Right cardiac atrium (tissue), 5 donors: ENCODE measurements around the gene TPRKB. TPM values are rescaled to one million over a fixed set of nuclear protein-coding genes. Genes with fewer than 3 reads are reported as not detected.
"Not testable (repeated sequence)": the region's sequence is repeated elsewhere in the genome, so short reads cannot be mapped to it uniquely, and the experiment has no call there.

ENCODE experiments used
- ATAC-seq, 2 donors: fragments of 200-7000 bp; cut with Tn5 transposase; one replicate each; pipeline versions ENCODE4 v1.8.0 to v1.9.1; 2020; ENCODE audit warnings: moderate library complexity in 2 of 2, mild to moderate bottlenecking in 1 of 2
- DNase-seq, 3 donors: peaks; one replicate each; pipeline ENCODE4 v3.0.0-alpha.2; 2020
- H3K27ac ChIP-seq: one replicate; pipeline ENCODE4 v1.5.1; 2013; ENCODE audit warnings: mild to moderate bottlenecking, low read length, control low read depth, moderate library complexity
- H3K27me3 ChIP-seq: one replicate; pipeline ENCODE4 v1.6.1; 2013; ENCODE audit not compliant: control insufficient read depth, insufficient read depth
- H3K4me1 ChIP-seq: one replicate; pipeline ENCODE4 v1.6.1; 2013; ENCODE audit warnings: low read length; ENCODE audit not compliant: control insufficient read depth, insufficient read depth
- H3K4me3 ChIP-seq: one replicate; pipeline ENCODE4 v1.5.1; 2013; ENCODE audit warnings: low read length, control low read depth
- H3K9me3 ChIP-seq: one replicate; pipeline ENCODE4 v1.6.1; 2013; ENCODE audit warnings: low read length; ENCODE audit not compliant: control insufficient read depth
- WGBS: extraction: QIAGEN DNeasy Blood & Tissue Kit; methylation state at CpG from one replicate; pipeline ENCODE4 v1.1.7; 2013; 5-methylcytosine and 5-hydroxymethylcytosine counted together
- intact Hi-C, 4 donors: fragments of 100-400 bp; cut with DNase I; formaldehyde crosslinking; loops; one replicate each; pipeline versions ENCODE4 v1.11.0 to v1.14.0; 2022 to 2023
- polyA plus RNA-seq: library from polyadenylated mRNA; stranded (reverse); fragments of 200-250 nt; gene quantifications from one replicate; pipeline ENCODE4 v1.2.3, GENCODE V29; 2013
- total RNA-seq, 4 donors: library from RNA; stranded (reverse); fragmentation: NEBNext Ultra II Directional; extraction: Animal tissue kit (Norgen Biotek cat#: 25700); gene quantifications; one replicate each; pipeline ENCODE4 v1.2.1, GENCODE V29; 2021
- donor health status: healthy with polysubstance abuse.
- donor health status: DM: no; HTN: yes; CAD: no.
- donor health status: DM: no; HTN: no; CAD: no.
- donor health status: DM: no; HTN: yes; CAD: no; lungs with severe emphysema.
- donor health status: DM: yes; HTN: yes; CAD: no.

The TPRKB gene
- total and polyA plus RNA-seq, 5 donors = 19.2 to 74.1 (median 28.9) TPM

DNA sequence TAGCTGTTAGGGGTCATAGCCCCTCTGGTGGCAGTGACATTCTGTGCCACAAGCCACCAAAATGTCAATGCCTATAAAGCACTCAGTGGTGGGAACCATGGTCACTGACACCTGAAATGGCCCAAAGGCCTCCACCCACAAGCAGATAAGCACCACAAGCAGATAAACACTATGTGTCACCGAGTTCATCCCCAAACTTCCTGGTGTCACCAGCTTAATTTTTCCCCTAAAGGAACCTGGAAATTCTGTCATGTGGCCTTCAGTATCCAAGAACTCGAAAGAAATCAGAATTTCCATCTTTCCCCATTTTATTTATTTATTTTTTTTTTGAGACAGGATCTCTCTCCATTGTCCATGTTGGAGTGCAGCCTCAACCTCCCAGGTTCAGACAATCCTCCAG, 3.6 kb upstream of the TPRKB start:
- ATAC-seq = no peak
- 89% methylated on average over 2 of the region's 2 CpGs for WGBS
- intact Hi-C loops = no loop called here

DNA sequence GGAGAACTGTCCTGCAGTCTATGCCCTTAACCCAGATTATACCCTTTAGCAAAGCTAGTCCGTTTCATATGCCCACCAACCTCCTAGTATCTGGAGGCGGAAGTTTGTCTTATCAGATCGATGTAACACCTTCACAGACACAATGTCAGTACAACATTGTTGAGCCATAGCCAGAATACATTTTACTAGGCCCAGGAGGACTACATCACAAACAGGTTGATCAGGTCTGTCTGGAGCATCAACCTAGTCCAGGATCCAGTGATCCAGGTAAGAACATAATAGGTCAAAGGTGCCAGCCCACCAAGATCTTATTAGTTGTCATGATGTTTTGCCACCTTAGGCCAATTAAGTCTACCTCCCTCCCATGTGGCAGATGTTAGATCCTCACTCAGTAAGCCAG, 2.0 kb upstream of the TPRKB start:
- DNase-seq = no peak
- ATAC-seq = no peak
- no peaks in the 10 kb centered on the region for H3K9me3 ChIP-seq
- 95% methylated on average over 3 of the region's 3 CpGs for WGBS
- H3K27ac ChIP-seq = no peak overlapping the region
- H3K27me3 ChIP-seq = no peaks in the 10 kb centered on the region
- intact Hi-C loops = no loop called here
- H3K4me1 ChIP-seq = no peaks in the 10 kb centered on the region
- no peak overlapping the region for H3K4me3 ChIP-seq

More for the DNA sequence above, 3.6 kb upstream of the TPRKB start:
- Histone ChIP-seq H3K9me3 (no peaks in the 10 kb centered on the region), H3K27me3 (no peaks in the 10 kb centered on the region), H3K27ac (no peak overlapping the region), H3K4me3 (no peak overlapping the region), H3K4me1 (no peaks in the 10 kb centered on the region)
- no peak for DNase-seq

DNA sequence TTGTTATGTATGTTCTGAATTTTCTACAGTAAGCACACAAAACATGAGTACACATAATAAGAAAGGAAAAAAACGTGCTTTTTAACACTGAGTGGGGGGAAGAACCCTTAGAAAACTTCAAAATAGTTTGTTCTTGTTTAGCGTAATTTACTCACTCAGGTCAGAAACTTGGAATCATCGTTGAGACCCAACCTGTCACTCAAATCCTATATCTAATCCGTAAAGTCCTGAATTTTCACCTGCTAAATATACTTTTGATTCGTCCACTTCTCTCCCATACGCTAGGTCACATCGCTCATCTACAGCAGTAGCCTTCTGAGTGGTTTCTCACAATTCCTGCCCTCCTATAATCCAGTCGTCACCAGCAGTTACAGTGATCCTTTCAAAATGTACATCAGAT, 767 bp downstream of the TPRKB start:
- intact Hi-C loops = no loop called here
- ATAC-seq = no peak
- no peaks in the 10 kb centered on the region for H3K4me1 ChIP-seq
- no peaks in the 10 kb centered on the region for H3K27me3 ChIP-seq
- H3K9me3 ChIP-seq = no peaks in the 10 kb centered on the region
- peak overlapping the region; percentile 93 for H3K4me3 ChIP-seq
- H3K27ac ChIP-seq = peak overlapping the region; percentile 68
- no peak for DNase-seq
- 8% methylated on average over 8 of the region's 8 CpGs for WGBS

DNA sequence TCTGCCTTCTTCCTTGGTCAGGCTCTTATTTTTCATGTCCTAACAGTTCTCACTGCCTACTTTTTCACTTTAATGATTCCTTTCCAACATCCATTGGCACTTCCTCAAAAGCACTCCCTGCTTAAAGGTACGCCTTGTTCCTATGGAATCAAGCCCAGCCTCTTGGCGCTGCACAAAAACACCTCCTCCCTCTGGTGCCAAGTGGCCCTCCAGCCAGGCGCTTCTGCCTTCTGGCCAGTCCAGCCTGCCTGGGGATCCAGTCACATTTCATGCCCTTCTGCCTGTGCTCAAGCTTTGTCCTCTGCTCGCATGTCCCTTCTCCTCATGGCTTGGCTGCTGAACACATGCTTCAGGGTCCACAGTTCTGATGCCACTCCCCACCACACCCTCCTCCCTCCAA, 6.3 kb downstream of the TPRKB start:
- H3K4me3 ChIP-seq = no peak overlapping the region
- peak in 1 of 3 donors; percentile 61 for DNase-seq
- WGBS = 66% methylated on average over 4 of the region's 4 CpGs
- H3K27ac ChIP-seq = peak overlapping the region; percentile 21
- H3K4me1 ChIP-seq = no peaks in the 10 kb centered on the region
- ATAC-seq = peak; percentile 41 to 90
- H3K27me3 ChIP-seq = no peaks in the 10 kb centered on the region
- intact Hi-C loops = no loop called here
- H3K9me3 ChIP-seq = no peaks in the 10 kb centered on the region

DNA sequence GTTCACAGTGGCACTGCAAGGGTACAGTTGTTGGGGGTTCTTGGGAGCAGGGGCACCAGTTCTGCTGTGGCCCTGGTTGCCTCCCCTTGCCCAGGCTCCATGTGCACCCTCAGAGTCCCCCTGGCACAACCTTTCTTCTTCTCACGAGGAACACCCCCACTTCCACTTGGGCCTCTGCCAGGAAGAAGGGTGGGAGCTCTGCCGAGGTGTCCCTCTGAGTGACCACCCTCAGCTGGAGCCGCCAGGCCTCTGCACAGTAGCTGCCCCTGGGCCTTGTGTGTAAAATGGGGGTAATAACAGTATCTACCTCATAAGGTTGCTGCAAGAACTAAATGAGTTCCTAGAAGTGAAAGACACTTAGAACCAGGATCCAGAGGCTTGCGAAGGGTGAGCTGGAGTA, 8.4 kb downstream of the TPRKB start:
- intact Hi-C loops = no loop called here
- Histone ChIP-seq H3K4me3 (no peak overlapping the region), H3K27me3 (no peaks in the 10 kb centered on the region), H3K9me3 (no peaks in the 10 kb centered on the region), H3K4me1 (no peaks in the 10 kb centered on the region), H3K27ac (no peak overlapping the region)
- ATAC-seq = no peak
- no peak for DNase-seq
- 65% methylated on average over 4 of the region's 4 CpGs for WGBS

DNA sequence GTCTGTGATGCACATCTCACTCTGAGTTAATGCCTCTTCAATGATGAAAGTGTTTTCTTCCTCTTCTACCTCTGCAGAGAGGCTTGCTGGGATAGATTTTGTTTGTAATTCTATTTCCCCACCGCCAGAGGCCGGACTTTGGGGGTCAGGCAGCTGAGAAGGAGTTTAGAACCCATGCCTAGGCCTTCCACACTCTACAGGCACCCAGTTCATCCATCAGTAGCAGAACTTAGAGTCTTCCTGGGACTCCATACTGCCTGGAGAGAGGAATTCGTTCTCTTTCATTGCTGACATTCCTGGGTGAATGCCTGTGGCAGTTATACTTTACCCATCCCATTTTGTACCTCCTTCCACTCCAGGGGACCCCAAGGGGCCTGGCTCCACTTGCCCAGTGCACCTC, 9.1 kb downstream of the TPRKB start:
- Histone ChIP-seq H3K4me3 (no peak overlapping the region), H3K27me3 (no peaks in the 10 kb centered on the region), H3K27ac (no peak overlapping the region), H3K9me3 (no peaks in the 10 kb centered on the region), H3K4me1 (no peaks in the 10 kb centered on the region)
- DNase-seq = no peak
- 68% methylated on average over 3 of the region's 3 CpGs for WGBS
- ATAC-seq = no peak
- intact Hi-C loops = no loop called here

DNA sequence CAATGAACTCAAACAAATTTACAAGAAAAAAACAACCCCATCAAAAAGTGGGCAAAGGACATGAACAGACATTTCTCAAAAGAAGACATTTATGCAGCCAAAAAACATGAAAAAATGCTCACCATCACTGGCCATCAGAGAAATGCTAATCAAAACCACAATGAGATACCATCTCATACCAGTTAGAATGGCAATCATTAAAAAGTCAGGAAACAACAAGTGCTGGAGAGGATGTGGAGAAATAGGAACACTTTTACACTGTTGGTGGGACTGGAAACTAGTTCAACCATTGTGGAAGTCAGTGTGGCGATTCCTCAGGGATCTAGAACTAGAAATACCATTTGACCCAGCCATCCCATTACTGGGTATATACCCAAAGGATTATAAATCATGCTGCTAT, 10.5 kb downstream of the TPRKB start:
- ATAC-seq, H3K4me1 ChIP-seq, H3K27me3 ChIP-seq, DNase-seq, H3K9me3 ChIP-seq, H3K27ac ChIP-seq, intact Hi-C loops, H3K4me3 ChIP-seq: not testable (repeated sequence)
- 100% methylated on average over 1 of the region's 1 CpG for WGBS

DNA sequence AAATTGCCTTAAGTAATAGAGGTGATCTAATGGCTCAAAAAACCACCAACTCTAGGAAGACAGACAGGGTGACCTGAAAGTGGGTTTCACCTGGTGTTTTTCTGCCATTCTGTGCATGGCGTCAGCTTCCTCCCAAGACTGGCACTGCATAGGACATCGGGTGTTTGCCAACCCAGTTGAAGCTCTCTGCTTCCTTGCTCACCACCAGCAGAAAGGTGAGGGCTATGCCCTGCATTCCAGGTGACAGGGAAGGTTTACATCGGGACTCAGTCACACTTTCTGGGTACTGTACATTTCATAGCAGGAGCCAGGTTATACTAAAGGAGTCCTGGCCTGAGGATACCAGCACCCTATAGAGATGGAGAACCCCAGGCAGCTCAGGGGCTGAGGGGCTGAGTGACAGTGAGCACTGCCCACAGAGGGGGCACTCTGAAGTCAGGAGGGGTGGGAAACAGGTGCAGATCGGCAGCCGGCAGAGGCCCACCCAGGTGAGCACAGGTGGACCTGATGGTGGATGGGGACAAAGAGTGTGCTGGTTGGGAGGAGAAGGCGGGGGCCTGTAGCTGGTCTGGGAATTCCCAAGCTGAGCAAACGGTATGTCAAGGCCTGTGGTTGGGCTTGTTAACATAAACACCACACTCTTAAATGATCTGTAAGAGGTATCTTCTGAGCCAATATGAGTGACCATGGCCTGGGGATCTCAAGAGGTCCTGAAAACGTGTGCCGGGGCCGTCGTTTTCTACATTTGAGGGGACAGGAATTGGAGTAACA, 18.1 kb downstream of the TPRKB start:
- intact Hi-C loops = no loop called here
- DNase-seq (no peak), ATAC-seq (no peak)
- H3K27ac ChIP-seq = no peak overlapping the region
- H3K9me3 ChIP-seq = no peaks in the 10 kb centered on the region
- H3K27me3 ChIP-seq = no peaks in the 10 kb centered on the region
- H3K4me1 ChIP-seq = no peaks in the 10 kb centered on the region
- no peak overlapping the region for H3K4me3 ChIP-seq
- WGBS = 77% methylated on average over 11 of the region's 11 CpGs

DNA sequence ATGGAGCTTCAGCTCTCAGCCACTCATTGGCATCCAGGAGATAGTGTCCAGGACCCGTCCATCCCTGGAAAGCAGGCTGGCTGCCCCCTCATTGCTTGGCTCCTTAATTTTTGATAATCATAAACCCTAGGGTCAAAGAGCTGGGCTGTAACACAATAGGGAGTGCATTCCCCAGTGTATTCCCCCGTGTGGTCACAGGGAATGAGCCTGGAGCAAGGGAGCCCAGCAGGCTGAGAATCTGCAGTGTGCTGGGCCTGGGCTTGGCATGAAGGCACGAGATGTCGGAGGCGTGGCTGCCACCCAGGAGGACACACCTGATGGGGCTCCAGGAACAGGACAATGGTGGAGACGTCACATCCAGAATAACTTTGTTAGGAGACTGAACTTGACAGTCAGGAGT, 18.7 kb downstream of the TPRKB start:
- intact Hi-C loops = no loop called here
- Histone ChIP-seq H3K9me3 (no peaks in the 10 kb centered on the region), H3K4me1 (no peaks in the 10 kb centered on the region), H3K4me3 (no peak overlapping the region), H3K27me3 (no peaks in the 10 kb centered on the region), H3K27ac (no peak overlapping the region)
- 71% methylated on average over 6 of the region's 6 CpGs for WGBS
- ATAC-seq (no peak), DNase-seq (no peak)

DNA sequence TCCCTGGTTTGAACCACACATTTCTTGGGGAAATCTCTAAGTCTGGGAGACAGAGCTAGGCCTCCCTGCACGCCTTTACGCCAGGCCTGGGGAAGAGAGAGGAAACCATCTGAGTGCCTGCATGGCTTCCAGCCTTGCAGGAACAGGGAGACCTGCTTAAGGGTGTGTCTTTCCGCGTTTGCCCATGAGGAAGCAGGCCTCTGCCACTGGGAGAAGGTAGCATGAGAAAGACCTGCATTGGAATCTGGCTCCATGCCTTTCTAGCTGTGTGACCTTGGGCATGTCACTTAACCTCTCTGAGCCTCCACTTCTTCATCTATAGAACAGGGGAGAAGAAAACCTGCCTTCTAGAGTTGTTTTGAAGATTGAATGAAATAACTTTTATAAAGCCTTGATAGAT, 19.4 kb downstream of the TPRKB start:
- H3K4me3 ChIP-seq, H3K4me1 ChIP-seq, intact Hi-C loops, H3K9me3 ChIP-seq, DNase-seq, H3K27me3 ChIP-seq, H3K27ac ChIP-seq: not testable (repeated sequence)
- ATAC-seq = peak in 1 of 2 donors; percentile 27
- 84% methylated on average over 4 of the region's 4 CpGs for WGBS

DNA sequence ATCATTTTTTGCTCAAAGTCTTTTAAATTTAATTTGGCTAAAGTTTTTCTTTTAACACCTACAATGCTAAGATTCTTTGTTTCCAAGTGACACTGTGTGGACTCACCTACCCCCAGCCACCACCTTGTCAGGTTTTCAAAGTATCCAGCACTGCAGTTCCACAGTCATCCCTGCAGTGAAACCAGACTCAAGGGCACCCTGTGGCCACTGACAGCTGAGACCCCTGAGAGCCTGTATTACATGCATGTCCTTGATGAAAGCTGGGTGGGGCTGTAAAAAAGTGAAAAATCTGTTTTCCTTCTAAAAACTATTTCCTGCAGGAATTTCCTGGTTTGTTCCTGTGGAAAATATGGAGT, 19.9 kb downstream of the TPRKB start:
- intact Hi-C loops = no loop called here
- peak in 1 of 2 donors; percentile 20 for ATAC-seq
- Histone ChIP-seq H3K4me3 (peak overlapping the region; percentile 6), H3K4me1 (no peaks in the 10 kb centered on the region), H3K27ac (peak overlapping the region; percentile 9), H3K9me3 (no peaks in the 10 kb centered on the region), H3K27me3 (no peaks in the 10 kb centered on the region)
- DNase-seq = no peak
